Central memory CD4-positive, alpha-beta T cell (primary cell): Measurements from ENCODE around the gene FAM78B.

ENCODE experiments used
- DNase-seq: peaks from one replicate; pipeline ENCODE4 v3.0.0; 2022

FAM78B gene

DNA sequence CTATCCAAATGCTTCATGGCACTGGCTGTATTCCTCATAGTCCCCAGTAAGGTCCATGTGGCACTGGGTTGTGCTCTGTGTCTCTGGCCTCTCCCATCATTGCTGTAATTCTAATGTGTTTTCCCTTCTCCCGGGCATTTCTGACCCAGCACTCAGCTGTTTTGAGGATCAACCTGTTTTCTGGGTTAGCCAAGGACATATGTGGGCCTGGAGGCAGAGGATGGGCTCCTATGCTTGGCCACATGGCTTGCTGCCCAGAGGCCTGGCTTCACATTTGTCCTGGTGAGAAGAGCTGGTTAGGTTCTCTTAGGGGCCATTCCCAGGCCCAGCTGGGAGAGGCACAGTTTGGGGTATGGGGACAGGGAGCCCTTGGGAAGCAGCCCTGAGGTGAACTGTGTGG lies 103.1 kb downstream of the FAM78B start:
- DNase-seq: no peak

GRCh38 chr1:166062421-166063070 lies 104.3 kb downstream of the FAM78B start:
- no peak for DNase-seq

DNA sequence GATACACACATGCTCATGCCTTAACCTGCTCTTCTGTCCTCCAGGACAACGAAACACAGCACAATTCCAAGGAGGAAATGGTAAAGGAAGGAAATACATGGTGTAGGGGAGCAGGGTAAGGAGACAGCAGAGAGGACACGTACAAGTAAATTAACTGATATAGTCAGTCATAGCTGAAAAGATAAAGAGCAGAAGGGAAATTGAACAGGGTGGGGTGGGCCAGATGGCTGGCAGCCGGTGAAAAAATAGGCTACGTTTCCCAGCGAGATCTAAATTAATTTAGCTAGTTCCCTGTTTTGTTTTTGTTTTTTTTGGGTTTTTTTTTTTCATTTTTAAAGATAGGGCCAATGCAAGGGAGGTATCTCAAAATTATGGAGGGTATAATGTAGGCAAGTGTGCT lies 109.2 kb downstream of the FAM78B start:
- no peak for DNase-seq

GRCh38 chr1:166053395-166053794 lies 113.4 kb downstream of the FAM78B start:
- no peak for DNase-seq

GRCh38 chr1:166040202-166040997 lies 126.4 kb downstream of the FAM78B start:
- DNase-seq: no peak

- no peak for DNase-seq
Observed at GRCh38 chr1:166039436-166040201, 127.2 kb downstream of the FAM78B start.

- no peak for DNase-seq
Observed at GRCh38 chr1:166036092-166036491, 130.7 kb downstream of the FAM78B start.

- DNase-seq: no peak
Observed at GRCh38 chr1:166032572-166033371, 134.0 kb downstream of the FAM78B start.

- DNase-seq: no peak
Observed at GRCh38 chr1:166031932-166032571, 134.7 kb downstream of the FAM78B start.

GRCh38 chr1:166029196-166029945 lies 137.4 kb downstream of the FAM78B start:
- no peak for DNase-seq

GRCh38 chr1:166026555-166026954 lies 140.2 kb downstream of the FAM78B start:
- DNase-seq: no peak

- DNase-seq: no peak
Observed at GRCh38 chr1:166026143-166026542, 140.7 kb downstream of the FAM78B start.

GRCh38 chr1:166020210-166020609 lies 146.6 kb downstream of the FAM78B start:
- DNase-seq: no peak
